Suppressor macrophage (primary cell): Measurements from ENCODE around the gene KCNA10.
A peak's percentile ranks its signal among the peaks of the same experiment; 100 is the strongest.

Experiments used
- DNase-seq, 4 experiments: peaks; one replicate each; pipeline ENCODE4 v3.0.0-alpha.2; 2020 to 2022
- total RNA-seq, 17 experiments: gene quantifications; one replicate each; lab custom pipeline; 2026; ENCODE audit warnings: mixed read lengths in 6 of 17, inconsistent platforms in 3 of 17; lab: John Stamatoyannopoulos, UW

The KCNA10 gene
- 0 to 2.0 (median 0.08) reads per million in 17 experiments for total RNA-seq

GRCh38 chr1:110519125-110519810 is at the start of gene KCNA10:
Gene KCNA10 (minus strand): TSS chr1:110519175. CDS start chr1:110518787, 388 bp downstream.
- no peak for DNase-seq

GRCh38 chr1:110566836-110567235 is 47.9 kb upstream of the KCNA10 start:
- no peak for DNase-seq

GRCh38 chr1:110565565-110565964 is 46.6 kb upstream of the KCNA10 start:
- DNase-seq, result no peak

- DNase-seq, result no peak
These were observed 44.1 kb upstream of the KCNA10 start for GRCh38 chr1:110563089-110563488.

GRCh38 chr1:110561596-110561995 is 42.6 kb upstream of the KCNA10 start:
- no peak for DNase-seq

GRCh38 chr1:110559157-110559556 is 40.2 kb upstream of the KCNA10 start:
- no peak for DNase-seq

GRCh38 chr1:110557481-110557880 is 38.5 kb upstream of the KCNA10 start:
- DNase-seq, result no peak

- DNase-seq, result no peak
These were observed 37.5 kb upstream of the KCNA10 start for GRCh38 chr1:110556471-110556807.

- DNase-seq, result no peak
These were observed 37.0 kb upstream of the KCNA10 start for GRCh38 chr1:110555807-110556470.

- DNase-seq, result peak; percentile 36 to 75 (median 62)
These were observed 36.2 kb upstream of the KCNA10 start for GRCh38 chr1:110554871-110555801.

GRCh38 chr1:110551278-110551809 is 32.4 kb upstream of the KCNA10 start:
- DNase-seq, result no peak

- DNase-seq, result no peak
These were observed 30.9 kb upstream of the KCNA10 start for GRCh38 chr1:110549831-110550230.

GRCh38 chr1:110548381-110548780 is 29.4 kb upstream of the KCNA10 start:
- DNase-seq, result no peak

GRCh38 chr1:110547017-110547416 is 28.0 kb upstream of the KCNA10 start:
- no peak for DNase-seq

- DNase-seq, result no peak
These were observed 26.5 kb upstream of the KCNA10 start for GRCh38 chr1:110545492-110545891.

- DNase-seq, result peak in 3 of 4 experiments; percentile 30 to 59 (median 47)
These were observed 25.8 kb upstream of the KCNA10 start for GRCh38 chr1:110544753-110545152.

- peak; percentile 76 to 88 (median 80) for DNase-seq
These were observed 23.8 kb upstream of the KCNA10 start for GRCh38 chr1:110542725-110543124.

GRCh38 chr1:110541906-110542395 is 23.0 kb upstream of the KCNA10 start:
- no peak for DNase-seq

GRCh38 chr1:110540891-110541685 is 22.1 kb upstream of the KCNA10 start:
- DNase-seq, result no peak

GRCh38 chr1:110538921-110539320 is 19.9 kb upstream of the KCNA10 start:
- DNase-seq, result no peak

GRCh38 chr1:110538075-110538474 is 19.1 kb upstream of the KCNA10 start:
- no peak for DNase-seq

GRCh38 chr1:110535985-110536384 is 17.0 kb upstream of the KCNA10 start:
- DNase-seq, result no peak
